ENCODE data around the gene ZNF414.

- no peak for TF ChIP-seq CTCF (IDR thresholded peaks at IDR 0.05)
- TF ChIP-seq POLR2AphosphoS5 (IDR thresholded peaks at IDR 0.05) = no peak
- no peak for TF ChIP-seq EP300 (IDR thresholded peaks at IDR 0.05)
- no peak for TF ChIP-seq POLR2A (IDR thresholded peaks at IDR 0.05)
Measured at GRCh38 chr19:8531470-8531869, 17.5 kb upstream of the ZNF414 start.

All from gastroesophageal sphincter (tissue), 3 donors.